KG1 (cell line): ENCODE data around the gene FAM53B.

ENCODE experiments used
- DNase-seq: peaks from one replicate; lab custom pipeline; 2025; lab: John Stamatoyannopoulos, UW

The FAM53B gene

DNA sequence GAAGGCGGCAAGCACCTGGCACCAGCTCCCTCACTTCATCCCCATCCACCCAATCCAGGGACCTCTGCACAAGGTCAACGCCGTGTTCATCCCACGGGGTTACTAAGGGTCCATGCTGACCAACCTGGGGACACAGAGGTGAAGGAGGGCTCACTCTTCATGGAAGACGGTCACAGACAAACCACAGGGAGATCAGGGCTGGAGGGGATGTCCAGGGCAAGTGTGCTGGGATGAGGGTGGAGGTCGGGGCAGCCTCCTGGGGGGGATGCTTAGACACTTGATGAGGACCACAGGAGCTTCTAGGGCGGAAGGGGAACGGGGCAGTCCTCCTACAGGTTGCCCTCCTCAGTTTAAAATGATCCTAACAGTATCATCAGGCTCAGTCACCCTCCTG is 46.7 kb downstream of the FAM53B start:
- DNase-seq = no peak

DNA sequence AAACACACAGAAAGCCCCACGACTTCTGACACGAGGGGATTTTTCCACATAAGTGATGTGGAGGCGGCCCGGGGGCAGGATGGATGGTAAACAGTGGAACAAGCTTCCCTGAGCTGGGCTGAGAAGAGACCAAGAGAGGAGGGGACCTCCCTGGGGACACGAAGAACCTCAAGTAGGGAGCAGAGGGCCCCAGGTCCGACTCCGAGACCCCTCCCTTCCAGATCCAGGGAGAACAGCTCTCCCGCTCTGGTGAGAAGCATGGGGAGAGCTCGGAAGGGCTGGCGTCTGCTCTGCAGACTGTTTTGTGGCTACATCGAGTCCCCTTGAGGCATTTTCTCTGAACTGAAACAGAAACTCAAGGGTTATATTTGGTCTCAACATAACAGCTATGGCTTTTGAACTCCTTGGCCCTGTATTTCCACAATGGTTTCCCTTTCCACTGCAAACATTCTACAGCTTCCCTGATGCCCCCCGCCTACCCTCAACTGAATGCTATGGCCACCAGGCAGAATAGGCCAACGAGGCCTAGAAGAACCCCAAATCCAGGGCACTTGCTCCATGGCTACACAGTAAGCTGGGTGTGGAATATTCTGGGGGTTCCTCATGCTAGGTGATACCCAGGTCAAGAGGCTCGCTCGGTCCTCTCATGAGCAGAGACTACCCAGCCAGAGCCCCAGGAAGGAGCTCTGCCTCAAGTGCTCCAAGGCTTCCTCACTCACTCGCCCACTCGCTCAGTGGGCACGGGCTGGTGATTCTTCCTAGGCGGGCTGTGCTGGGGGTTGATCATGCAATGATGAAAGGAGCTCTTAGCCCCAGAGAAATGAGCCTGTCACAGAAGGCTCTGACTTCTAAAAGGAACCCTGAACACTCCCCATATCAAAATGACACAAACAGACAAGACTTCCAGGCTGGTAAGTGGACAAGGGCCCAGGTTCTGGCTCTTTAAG is 47.5 kb downstream of the FAM53B start:
- no peak for DNase-seq

DNA sequence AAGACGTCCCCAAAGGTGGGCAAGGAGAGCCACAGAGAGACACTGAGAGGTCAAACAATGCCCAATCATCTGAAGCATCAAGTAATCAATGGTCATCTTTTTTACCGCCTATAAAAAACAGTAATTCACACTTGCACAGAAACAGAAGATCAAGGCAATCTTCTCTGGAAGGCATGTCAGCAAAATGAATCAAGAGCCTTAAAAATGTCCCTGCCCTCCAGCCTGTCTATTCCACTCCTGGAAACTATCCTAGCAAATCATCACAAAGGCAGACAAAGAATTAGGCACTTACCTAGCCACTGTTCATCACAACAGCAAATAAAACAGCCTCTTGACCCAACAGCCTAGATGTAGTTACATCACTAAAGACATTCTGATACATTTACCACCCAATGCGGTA is 48.9 kb downstream of the FAM53B start:
- DNase-seq = no peak

DNA sequence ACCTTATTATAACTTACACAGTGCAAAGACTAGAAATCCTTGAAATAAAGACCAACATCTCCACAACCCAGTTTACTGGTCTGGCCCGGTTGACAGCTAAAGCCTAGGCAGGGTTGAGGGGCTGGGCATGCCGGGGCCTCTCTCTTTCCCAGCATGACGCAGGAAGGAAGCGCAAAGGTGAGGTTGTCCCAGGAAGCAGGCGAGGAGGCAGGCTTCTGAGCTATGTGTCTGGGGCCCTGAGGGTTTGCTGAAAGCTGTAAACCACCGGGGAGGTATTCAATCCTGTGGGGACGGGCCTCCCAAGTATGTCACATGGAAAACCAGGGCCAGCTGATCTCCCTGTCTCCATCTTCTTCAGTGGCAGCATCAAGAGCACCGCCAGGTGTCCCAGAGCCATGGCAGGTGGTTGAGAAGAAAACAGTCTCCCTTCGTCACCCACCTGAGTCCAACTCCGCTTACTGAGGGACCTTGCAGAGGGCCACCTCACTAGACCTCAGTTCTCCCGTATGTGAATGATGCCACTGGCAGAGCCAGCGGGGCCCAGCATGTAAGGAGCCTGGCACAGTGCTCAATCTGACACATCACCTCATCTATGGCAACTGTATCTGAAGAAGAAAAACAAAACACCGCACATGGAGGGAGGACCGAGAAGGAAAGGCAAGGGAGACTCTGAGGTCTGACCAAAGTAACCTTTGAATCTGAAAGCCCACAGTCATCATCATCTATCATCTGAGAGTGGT is 49.5 kb downstream of the FAM53B start:
- DNase-seq = no peak

DNA sequence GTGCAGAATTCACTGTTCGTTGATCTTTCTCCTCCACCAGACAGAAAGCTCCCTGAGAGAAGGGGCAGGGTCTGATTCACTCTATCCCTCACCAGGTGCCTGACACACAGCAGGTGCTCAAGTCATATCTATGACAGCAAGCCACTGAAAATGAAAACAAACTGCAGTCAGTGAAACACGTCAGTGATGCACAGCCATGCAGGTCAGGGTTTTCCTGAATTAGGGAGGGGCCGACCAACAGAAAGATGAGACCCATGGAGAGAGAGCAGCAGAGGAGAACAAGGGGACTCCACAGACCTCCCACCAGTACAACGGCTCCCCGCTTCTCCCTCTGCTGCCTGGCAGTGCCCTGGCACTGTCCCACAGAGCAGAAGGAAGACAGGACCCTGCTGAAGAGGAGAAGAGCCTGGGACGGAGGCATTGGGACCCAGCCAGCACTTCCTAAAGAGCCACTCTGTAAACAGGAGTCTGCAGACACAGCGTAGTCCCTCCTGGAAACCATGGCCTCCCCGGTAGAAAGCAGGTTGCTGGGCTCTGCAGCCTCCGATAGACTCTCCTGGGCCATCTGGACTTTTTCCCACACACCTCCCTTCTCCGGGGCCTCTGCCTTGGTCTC is 50.3 kb downstream of the FAM53B start:
- no peak for DNase-seq

DNA sequence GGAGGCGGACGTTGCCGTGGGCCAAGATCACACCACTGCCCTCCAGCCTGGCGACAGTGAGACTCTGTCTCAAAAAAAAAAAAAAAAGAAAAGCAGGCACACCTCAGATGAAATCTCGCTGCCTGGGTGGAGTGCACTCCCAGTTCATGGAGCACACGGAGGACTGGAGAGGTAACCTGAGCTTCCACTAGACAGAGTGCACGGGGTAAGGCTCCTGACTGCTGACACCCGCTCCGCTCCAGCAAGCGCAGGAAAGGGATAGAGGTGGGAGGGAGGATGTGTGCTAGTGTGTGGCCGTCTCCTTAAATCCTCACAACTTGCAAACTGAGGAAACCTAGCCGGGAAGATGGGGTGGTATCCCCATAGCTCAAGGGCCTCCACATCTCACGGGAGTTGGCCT is 50.8 kb downstream of the FAM53B start:
- DNase-seq = no peak

DNA sequence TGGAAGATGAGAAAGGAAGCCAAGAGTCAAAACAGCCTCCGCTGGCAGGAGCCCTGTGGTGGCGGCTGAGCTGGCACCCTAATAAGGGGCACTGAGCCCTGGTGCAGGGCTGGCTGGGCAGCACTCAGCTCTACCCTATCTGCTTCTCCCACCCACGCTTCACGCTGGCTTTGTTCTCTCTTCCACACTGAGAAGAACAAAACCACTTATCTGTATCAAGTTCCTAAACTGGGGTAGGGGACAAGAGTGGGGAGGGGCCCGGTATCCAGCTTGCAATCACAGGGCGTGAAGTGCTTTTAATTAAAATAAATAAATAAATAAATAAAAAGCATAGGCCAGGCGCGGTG is 52.1 kb downstream of the FAM53B start:
- no peak for DNase-seq

DNA sequence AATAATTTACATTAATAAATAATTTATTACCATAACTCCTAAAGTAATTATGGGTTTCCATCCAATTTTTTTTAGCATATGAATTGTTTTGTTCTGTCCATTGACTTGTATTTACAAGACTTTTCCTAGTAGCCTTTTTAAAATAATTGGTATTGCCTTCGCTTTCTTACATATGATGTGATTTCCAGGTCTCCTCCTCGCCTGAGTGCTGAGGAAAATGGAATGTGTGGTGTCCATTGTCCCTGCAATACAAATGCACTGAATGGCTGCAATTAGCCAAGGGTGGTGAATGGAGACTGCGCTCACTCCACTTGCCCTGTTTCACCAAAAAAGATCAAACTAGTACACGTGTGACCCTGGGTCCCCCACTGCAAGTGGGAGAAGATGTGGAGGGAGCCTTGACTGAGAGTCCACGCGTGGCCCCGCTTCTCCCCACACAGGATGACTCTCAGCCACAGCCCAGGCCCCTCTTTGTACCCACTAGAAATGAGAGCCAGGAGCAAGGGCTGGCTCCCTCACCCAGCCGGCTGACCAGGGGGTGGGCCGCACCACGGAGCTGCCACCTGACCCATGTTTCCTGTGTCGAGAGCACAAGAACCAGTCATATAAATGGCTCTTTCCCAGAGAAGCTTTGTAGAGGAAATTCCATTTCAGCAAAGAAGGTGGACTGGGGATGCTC is 52.6 kb downstream of the FAM53B start:
- DNase-seq = no peak

DNA sequence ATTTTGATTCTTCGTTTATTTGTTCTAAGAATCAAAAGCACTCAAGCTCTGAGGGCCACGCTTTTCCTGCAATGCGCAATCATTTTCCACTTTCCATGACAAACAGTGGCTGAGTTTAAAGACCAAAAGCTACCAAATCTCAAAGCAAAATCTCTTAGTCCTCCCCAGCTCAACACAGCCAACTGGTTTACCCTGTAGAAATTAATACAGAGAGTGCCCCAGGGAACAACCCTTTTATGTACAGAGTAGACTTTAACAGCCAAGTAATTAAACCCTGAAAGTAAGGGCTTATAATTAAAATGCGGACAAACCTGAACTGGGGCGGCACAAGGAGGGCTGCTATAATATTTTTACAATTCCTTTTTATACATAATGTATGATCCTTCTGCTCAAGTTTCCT is 53.2 kb downstream of the FAM53B start:
- no peak for DNase-seq

DNA sequence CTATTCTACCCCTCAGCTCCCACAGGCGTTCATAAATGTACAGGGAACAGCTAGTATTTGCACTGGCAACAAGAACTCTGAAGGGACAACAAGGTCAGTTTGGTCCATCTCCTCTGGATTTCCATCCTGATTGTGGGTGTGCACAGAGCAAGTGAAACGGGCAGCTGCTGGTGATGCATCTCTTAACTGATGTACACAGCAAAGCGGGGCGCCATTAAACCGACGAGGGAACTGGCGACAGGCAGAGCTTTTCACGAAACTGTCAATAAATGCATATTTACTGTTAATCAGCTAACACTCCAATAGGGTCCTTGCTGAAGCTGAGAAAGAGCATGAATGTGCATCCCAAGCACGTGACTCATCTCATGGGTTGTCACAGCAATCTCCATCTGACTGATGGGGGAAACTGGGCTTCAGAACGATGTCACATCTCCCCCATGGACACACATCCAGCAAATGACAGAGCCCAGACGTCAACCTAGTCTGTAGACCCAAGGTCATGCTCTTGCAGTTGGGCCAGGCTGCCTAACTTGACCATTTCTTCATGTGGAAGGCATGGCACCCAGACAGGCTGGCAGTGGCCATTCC is 54.2 kb downstream of the FAM53B start:
- DNase-seq = no peak

DNA sequence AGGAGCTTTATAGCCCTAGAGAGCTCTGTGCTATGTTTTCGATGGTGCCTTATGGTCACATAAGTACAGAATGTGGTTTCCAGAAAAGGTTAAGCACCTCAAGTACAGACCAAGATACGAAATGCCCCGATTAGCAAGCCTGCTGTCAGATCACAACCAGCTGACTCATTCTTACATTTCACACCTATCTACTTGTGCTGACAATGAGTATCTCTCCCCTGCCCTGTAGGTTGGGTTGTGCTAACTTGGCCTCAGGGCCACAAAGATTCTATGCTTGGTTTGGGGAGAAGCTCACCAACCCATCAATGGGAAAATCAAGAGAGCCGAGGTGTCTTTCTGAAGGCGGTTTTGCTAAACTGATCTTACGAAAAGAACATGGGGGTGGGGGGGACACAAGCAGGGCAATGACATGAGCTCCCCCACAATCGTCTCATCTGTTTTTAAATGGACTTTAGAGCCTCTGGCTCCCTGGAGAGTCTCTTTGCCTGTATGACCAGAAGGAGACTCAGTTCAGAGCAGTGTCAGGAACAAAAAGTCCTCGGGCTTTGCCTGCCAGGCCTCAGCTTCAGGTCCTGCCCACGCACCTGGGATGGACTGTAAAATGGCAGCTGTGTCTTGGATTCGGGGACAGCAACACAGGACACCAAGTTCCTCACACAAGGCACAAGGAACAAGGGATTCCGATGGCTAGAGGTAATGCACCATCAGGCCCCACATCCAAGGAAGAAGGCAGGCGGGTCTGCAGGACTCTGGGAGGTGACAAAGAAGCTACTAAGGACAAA is 55.1 kb downstream of the FAM53B start:
- no peak for DNase-seq

DNA sequence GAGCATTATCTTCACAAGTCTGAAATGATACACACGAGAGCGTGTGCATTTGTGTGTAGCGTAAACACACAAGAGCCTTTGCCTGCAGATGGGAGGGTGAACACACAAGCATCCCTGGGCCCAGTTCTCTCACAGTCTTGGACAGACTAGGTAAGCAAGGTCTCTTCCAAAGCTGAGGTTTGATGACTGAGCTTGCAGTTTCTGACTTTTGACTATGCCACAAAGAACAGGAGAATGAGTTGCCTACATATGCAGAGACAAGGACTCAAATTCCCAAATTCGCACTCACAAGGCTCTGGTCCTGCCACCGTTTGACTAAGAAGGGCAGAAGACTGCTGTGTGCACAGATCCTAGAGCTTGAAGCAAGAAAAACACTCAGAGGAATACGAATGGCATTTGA is 55.8 kb downstream of the FAM53B start:
- DNase-seq = no peak

DNA sequence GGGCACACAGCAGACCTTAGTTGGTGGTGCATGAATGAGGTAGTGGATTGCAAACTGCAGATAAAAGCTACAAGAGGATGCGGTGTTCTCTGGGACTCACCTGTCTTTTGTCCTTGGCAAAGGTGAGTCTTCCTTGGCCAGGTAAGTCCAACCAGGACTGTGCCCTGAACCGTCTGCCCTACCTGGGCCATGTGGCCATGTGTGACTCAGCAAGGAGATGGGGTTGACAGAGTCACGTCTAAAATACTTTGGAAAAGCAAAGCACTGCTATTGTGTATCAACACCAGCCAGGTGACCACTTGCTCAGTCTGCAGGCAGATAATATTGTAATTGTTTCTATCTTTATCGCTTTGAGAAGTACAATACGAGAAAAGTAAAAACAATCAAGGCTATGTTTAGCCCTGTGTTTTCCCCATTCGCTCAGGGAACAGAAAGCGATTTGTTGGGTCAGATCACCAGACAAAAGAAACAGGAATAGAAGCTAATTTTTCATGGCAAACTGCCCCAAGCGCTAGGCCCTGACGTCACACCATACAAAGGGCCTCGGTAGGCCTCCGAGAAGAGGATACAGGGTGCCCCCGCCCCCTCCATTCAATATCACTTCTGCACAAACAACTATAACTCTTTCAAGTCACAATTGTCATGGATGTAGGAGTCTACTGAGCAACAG is 57.3 kb downstream of the FAM53B start:
- DNase-seq = no peak

DNA sequence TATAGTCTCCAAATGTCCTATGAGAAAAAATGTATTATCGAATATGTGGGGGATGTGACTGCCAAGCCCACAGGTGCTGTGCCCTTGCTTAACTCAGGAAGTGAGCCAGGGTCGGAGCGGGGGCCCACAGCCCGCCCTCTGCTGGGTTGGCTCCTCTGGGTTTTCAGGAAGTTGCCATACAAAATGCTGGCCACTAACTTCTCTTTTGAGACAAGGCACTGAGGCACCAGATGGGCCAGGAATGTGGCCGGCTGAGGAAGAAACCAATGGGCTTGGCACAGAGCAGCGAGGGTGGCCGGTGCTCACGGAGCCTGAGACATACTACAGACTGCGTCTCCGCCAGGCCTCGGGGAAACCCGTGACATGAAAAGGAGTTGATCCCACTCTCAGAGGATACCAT is 58.9 kb downstream of the FAM53B start:
- DNase-seq = no peak

DNA sequence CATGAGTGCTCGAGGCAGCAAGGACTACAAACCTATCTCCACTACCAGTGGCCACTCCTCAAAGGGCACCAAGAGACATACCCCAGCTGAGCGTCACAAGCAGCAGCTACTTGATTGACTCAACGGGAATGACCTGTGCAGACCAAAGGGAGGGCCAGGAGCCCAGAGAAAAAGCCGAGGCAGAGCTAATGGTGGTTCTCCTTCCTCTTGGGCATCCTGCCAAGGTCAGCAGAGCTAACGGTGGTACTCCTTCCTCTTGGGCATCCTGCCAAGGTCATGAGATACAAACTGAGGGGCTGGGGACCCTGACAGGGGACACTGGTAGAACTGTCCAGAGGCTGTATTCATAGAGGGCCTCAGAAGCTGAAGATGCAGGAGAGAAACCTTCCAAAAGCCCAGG is 60.4 kb downstream of the FAM53B start:
- DNase-seq = no peak

DNA sequence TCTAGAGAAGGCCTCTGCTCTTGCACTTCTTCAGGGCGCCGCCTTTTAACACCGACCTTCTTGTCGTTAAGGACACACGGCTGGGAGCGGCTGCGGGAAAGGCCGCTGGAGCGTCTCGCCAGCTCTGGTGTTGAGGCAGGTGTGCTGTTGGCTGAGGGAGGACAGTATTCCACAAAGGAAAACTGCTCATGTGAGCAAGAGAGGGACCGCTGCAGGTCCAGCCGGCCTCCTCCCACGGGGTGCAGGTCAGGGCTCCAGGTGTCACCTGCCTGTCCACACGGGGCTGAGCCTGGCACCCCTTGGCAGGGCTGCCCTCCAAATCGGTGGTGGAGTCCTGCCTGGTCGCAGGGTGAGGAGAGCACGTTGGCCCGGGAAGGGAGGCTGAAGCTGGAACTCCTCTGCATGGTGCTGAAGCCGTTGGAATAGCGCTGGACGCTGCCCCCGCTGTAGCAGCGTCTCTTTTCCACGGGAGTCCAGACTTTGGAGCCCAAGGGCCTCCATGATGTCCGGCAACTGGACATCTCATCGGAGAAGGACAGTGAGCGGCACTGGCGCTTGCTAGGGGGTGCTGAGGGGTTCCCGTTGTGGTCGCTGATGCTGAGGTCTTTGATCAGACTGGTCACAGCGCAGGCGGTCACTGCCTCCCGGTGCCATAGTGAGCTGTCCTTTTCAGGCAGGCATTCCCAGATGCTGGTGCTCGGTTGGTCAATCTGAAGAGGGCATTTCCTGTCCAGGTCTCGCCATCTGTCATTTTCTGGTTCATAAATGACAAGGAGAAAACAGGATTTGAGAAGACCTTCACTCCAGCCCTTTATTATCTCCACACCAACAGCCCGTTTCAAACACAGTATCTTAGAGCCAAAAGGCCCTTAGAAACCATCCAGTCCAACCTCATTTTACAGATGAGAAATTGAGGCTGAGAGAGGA is 62.3 kb downstream of the FAM53B start:
- DNase-seq = no peak

DNA sequence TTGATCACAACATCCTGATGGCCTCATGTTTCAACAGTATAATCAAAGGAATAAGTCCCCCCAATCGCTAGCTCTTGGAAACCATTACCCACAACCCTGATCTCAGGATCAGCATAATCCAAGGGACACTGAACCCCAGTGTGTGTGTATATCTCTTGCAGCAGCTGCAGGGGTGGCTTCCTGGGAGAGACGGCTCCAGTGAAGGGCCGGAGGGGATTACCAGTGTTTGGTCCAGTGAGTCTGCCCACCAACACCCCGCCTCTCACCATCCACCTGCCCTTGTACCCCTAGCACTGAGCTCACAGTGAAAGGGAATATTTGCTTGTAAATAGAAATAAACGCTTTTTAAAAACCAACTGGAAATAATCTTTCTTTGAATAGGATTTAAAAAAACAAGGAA is 63.1 kb downstream of the FAM53B start:
- DNase-seq = no peak

DNA sequence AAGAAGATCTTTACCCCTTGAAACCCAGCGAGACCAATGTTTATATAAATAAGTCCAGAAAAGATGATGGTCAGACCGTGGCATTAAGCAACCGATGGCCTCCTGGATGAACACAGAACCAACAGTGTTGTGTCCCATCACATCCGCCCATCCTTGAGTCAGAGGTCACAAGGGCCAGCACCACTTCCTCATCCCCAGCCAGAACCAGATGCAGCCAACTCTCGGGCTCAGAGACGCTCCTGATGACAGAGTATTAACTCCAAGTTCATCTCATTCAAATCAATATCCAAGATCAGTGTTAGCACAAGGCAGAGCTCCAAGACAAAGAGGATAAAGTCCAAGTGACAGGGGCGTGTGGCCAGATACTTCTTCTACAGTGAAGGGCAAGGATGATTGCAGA is 63.5 kb downstream of the FAM53B start:
- no peak for DNase-seq

DNA sequence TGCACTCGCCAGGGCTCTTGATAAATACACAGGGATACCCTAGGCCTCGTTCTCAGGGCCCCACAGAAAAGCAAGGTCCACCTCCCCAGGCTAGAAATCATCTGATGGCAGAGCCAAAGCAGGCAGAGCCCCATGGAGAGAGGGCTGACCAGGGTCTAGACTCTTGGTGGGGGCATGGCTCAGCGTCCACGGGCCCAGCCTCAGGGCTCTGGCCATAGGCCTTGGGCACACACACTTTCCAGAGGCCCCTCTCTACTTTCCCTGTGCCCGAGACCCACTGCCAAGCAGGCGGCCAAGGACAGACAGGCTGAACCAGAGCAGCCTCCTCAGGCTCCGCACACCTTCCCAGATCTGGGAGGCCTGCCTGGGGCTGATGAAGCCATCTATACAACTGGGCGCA is 64.8 kb downstream of the FAM53B start:
- no peak for DNase-seq
